ENCODE results near the gene OCIAD2.
"Not testable (repeated sequence)": the region's sequence is repeated elsewhere in the genome, so short reads cannot be mapped to it uniquely, and the experiment has no call there.

OCIAD2 gene

GRCh38 chr4:48851651-48852050 lies 54.9 kb downstream of the OCIAD2 start:
- DNase-seq, result no peak

GRCh38 chr4:48848799-48849198 lies 57.8 kb downstream of the OCIAD2 start:
- not testable (repeated sequence) for DNase-seq

DNA sequence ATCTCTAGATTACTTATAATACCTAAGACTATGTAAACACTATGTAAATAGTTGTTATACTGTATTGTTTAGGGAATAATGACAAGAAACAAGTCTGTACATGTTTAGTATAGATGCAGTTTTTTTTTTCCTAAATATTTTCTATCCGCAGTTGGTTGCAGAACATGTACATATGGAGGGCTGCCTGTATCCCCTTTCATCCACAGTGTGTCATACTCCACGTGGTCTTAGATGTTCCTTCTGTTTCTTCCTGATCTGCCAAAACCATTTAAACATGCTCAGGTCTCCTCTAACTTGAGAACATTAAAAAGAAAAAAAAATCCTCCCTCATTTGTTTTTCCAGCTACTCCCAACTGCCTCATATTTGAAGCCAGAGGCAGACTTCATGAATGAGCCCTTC lies 61.7 kb downstream of the OCIAD2 start:
- DNase-seq, result no peak

DNA sequence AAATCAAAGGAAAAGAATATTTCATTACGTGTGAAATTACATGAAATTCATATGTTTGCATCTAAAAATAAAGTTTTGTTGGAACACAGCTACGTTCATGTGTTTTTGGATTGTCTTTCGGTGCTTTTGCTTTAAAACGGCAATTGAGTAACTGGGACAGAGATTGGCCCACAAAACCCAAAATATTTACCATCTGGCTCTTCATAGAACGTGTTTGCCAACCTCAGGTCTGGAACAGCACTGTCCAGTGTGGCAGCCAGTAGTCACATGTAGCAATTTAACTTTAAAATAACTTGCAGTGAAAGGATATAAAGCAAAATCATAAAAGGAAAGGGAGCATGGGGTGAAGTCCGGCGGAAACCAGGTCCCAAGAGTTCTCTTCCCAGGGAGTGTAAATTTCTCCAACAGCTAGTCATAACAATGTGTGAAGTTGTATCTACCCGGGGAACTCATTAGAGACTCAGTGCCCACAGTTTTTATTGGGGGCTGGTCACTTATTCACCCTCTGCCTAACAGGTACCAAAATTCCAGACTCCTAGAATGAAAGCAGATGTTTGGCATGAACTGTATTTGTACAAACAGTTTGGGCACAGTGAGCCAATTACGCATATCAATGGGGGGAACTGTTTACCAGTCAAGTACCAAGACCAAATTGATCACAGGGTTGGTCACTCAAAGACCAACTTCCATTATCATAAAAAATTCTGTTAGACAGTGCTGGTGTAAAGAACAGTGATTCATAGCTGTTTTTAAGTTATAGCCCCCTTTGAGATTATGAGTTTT lies 65.3 kb downstream of the OCIAD2 start:
- DNase-seq, result no peak

DNA sequence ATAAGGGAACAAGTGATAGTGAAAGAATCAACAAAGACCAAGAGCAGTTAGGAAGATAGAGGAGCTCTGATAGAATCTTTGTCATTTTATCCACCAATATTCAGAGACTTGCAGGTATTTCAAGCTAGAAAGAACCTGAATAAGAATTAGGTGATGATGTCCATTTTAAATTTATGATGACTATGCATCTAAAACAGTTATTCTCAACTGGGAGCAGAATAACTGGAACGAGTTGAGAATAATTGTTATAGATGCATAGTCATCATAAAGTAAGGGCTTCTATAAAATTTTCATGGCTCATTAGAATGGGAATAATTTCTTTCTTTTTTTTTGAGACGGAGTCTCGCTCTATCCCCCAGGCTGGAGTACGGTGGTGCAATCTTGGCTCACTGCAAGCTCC lies 69.9 kb downstream of the OCIAD2 start:
- no peak for DNase-seq
